LNCAP (cell line): ENCODE results near the gene TRAPPC2L.

Source experiments
- CTCF ChIP-seq: fragments of 450-650 bp; IDR thresholded peaks from 2 replicates; pipeline ENCODE4 v1.5.1; 2017; ENCODE audit warnings: mild to moderate bottlenecking

TRAPPC2L gene

DNA sequence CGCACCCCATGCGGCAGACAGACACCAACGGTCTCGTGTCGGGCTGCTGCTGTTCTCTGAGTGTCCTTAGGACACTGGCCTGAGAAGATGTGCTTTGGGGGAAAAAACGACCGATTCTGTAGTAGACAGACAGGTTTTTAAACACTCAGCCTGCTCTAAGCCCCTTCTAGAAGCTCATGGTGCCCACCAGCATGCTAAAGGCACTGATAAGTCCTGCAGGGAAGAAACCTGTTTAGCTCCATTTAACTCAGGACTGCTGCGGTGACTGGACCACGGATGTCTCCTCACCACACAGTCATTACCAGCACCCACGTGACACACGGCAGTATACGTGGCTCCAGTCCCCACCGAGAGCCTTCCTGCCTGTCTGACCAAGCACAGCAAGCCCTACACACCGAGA is 26.1 kb upstream of the TRAPPC2L start:
- no peak for TF ChIP-seq CTCF

GRCh38 chr16:88831838-88832237 is 25.1 kb upstream of the TRAPPC2L start:
- TF ChIP-seq CTCF: no peak

- TF ChIP-seq CTCF: no peak
These were observed 23.8 kb upstream of the TRAPPC2L start for GRCh38 chr16:88833086-88833485.

- no peak for TF ChIP-seq CTCF
These were observed 22.3 kb upstream of the TRAPPC2L start for GRCh38 chr16:88834670-88835069.

DNA sequence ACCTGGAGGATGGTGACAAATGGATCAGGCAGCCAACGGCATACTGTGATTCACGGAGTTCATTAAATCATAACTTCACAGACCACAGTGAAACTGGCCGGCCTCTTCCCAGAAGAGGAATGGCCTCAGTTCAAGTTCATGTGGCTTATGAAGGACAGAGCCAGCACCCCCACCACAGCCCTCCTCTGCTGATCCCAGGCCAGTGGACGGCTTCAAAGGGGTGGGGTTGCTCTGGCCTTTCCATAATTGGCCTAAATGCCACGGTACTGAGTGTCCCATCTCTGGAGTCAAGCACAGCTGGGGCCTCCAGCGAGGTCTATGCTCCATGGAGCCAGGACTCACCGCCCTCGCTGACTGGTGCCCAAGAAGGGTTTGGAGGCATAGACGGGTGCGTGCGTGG is 21.5 kb upstream of the TRAPPC2L start:
- no peak for TF ChIP-seq CTCF

- TF ChIP-seq CTCF: no peak
These were observed 21.1 kb upstream of the TRAPPC2L start for GRCh38 chr16:88835818-88836217.

DNA sequence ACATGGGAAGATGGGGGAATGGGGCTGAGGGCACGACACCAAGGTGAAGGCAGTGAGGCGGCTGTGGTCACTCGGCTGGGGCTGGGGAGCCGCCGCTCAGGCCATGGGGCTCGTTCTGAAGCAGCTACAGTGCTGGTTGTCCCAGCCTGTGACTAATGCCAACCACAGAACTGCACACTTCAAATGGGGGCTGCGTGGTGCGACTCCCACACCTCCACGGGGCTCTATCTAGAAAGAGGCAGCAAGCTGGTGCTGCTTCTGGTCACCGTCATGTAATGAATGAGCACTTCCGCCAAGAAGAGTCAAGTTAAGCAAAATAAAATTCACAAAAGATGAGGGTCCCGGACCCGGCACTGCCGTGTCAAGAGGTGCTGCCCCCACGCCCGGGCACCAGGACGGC is 20.1 kb upstream of the TRAPPC2L start:
- no peak for TF ChIP-seq CTCF

DNA sequence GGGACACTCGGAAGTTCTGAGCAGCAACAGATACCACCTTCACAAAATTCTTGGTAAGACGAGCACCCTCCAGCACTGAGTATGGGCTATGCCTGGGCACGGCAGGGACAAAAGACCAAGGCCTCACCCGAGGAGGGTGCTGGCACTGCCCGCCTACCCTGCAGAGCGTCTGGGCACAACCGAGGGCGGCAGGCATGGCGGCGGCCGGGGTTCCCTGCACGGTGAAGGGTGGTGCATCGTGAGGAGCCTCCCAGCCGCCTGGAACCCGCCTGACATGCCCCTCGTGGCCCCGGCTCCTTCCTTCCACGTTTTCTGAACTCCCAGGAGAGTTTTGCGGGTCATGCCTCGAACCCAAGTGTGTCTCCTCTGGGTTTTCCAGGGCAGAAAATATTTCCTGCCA is 19.1 kb upstream of the TRAPPC2L start:
- no peak for TF ChIP-seq CTCF
